ENCODE data around the gene CDC42EP4. TPM values are rescaled to one million over a fixed set of nuclear protein-coding genes. Genes with fewer than 3 reads are reported as not detected.

Gene CDC42EP4
- total RNA-seq, 4 donors from 2014 or later: 33.8 to 127 (median 97.8) TPM

- DNase-seq: no peak
- TF ChIP-seq POLR2A (IDR thresholded peaks at IDR 0.05) (no peak), CTCF (IDR thresholded peaks at IDR 0.05) (no peak)
Measured at GRCh38 chr17:73342541-73343167, 30.9 kb upstream of the CDC42EP4 start.

GRCh38 chr17:73342050-73342522 is 30.3 kb upstream of the CDC42EP4 start:
- TF ChIP-seq POLR2A (IDR thresholded peaks at IDR 0.05) (no peak), CTCF (IDR thresholded peaks at IDR 0.05) (no peak)
- peaks cover 0 to 20% (median 0%) of the 10 kb centered on the region in 4 donors for H3K4me1 ChIP-seq
- peak in 2 of 3 donors; percentile 20 to 60 for DNase-seq
- peak overlapping the region in 3 of 4 donors; percentile 12 to 80 (median 47) for H3K27ac ChIP-seq
- no peaks in the 10 kb centered on the region for H3K9me3 ChIP-seq
- H3K36me3 ChIP-seq: no peaks in the 10 kb centered on the region
- H3K4me3 ChIP-seq: no peak overlapping the region
- H3K27me3 ChIP-seq: no peaks in the 10 kb centered on the region

More at GRCh38 chr17:73342541-73343167, 30.9 kb upstream of the CDC42EP4 start:
- Histone ChIP-seq H3K36me3 (no peaks in the 10 kb centered on the region), H3K4me3 (no peak overlapping the region), H3K9me3 (no peaks in the 10 kb centered on the region), H3K27ac (peak overlapping the region; percentile 12 to 80 (median 36)), H3K4me1 (peaks cover 0 to 20% (median 0%) of the 10 kb centered on the region in 4 donors), H3K27me3 (no peaks in the 10 kb centered on the region)

GRCh38 chr17:73341350-73342049 is 29.7 kb upstream of the CDC42EP4 start:
- Histone ChIP-seq H3K27me3 (no peaks in the 10 kb centered on the region), H3K4me1 (peaks cover 0 to 20% (median 0%) of the 10 kb centered on the region in 4 donors), H3K9me3 (no peaks in the 10 kb centered on the region), H3K4me3 (no peak overlapping the region), H3K27ac (peak overlapping the region in 2 of 4 donors; percentile 47 to 80), H3K36me3 (no peaks in the 10 kb centered on the region)
- no peak for TF ChIP-seq CTCF (IDR thresholded peaks at IDR 0.05)
- no peak for TF ChIP-seq POLR2A (IDR thresholded peaks at IDR 0.05)
- DNase-seq: no peak

GRCh38 chr17:73340093-73340596 is 28.3 kb upstream of the CDC42EP4 start:
- H3K27ac ChIP-seq: peak overlapping the region; percentile 8 to 53 (median 50)
- no peaks in the 10 kb centered on the region for H3K9me3 ChIP-seq
- H3K27me3 ChIP-seq: no peaks in the 10 kb centered on the region
- no peaks in the 10 kb centered on the region for H3K36me3 ChIP-seq
- no peak for TF ChIP-seq POLR2A (IDR thresholded peaks at IDR 0.05)
- peak in 3 of 6 experiments; percentile 35 to 51 (median 43) for TF ChIP-seq CTCF (IDR thresholded peaks at IDR 0.05)
- H3K4me1 ChIP-seq: peaks cover 0 to 20% (median 0%) of the 10 kb centered on the region in 4 donors
- no peak overlapping the region for H3K4me3 ChIP-seq
- peak in 1 of 3 donors; percentile 79 for DNase-seq

GRCh38 chr17:73338566-73339197 is 26.9 kb upstream of the CDC42EP4 start:
- no peak for DNase-seq

More at GRCh38 chr17:73338566-73339197, 26.9 kb upstream of the CDC42EP4 start:
- H3K9me3 ChIP-seq: no peaks in the 10 kb centered on the region
- no peaks in the 10 kb centered on the region for H3K27me3 ChIP-seq
- no peak for TF ChIP-seq POLR2A (IDR thresholded peaks at IDR 0.05)
- no peak for TF ChIP-seq CTCF (IDR thresholded peaks at IDR 0.05)
- H3K4me3 ChIP-seq: no peak overlapping the region
- H3K27ac ChIP-seq: peak overlapping the region; percentile 49 to 67 (median 52)
- H3K36me3 ChIP-seq: no peaks in the 10 kb centered on the region
- H3K4me1 ChIP-seq: peaks cover 0 to 19% (median 0%) of the 10 kb centered on the region in 4 donors
